Epithelial cell of umbilical artery (primary cell): ENCODE measurements around the gene CPPED1. TPM values are rescaled to one million over a fixed set of nuclear protein-coding genes. Genes with fewer than 3 reads are reported as not detected.

Experiments used
- total RNA-seq: library from RNA; depleted of rRNA; stranded (reverse); fragments of >200 nt; gene quantifications from 2 replicates; pipeline ENCODE4 v1.2.3, GENCODE V29; 2014

The CPPED1 gene, protein sequence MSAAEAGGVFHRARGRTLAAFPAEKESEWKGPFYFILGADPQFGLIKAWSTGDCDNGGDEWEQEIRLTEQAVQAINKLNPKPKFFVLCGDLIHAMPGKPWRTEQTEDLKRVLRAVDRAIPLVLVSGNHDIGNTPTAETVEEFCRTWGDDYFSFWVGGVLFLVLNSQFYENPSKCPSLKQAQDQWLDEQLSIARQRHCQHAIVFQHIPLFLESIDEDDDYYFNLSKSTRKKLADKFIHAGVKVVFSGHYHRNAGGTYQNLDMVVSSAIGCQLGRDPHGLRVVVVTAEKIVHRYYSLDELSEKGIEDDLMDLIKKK
- 25.5 and 31.8 TPM in 2 replicates for total RNA-seq

DNA sequence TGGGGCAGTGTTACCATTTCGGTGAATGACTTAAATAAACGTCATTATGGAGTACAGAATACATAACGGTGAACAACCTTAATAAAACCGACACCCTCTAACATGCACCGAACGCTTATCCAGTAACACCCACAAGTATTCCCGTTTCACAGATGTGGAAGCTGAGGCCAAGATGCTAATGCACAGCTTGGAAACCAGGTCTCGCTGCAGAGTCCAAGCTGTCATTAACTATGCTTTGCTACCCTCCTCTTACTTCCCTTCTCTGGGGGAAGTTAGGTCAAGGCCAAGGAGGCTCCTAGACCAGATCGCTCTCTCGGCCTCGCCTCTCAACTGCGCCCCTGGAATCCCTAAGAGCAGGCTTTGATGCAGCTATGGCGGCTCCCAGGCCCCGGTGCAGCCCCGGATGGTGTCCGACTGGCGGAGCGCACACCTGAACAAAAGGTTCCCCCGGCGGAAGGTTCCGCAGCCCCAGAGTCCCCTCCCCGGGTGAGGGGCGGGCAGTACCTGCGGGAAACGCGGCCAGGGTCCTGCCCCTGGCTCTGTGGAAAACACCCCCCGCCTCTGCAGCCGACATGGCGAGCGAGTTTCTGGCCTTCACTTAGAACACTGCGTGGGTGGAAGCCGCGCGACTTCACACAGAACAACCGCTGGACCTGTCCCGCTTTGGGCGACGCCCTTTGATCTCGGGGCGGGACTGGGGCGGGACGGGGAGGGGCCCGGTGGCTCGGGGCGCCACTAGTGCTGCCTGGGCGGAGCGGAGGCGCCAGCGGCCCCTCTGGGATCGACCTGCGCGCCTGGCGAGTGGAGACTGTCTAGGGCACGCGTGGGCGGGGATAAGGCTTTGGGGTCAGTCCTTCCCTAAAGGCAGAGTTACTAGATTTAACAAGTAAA is at the start of gene CPPED1:
Gene CPPED1, minus strand, starts transcription at position 685 of the 891 bp plus-strand sequence. Its CDS starts 111 bp downstream, at position 574.

Other genes with a start within 250 kb of the CPPED1 start
- gene SHISA9, start 97.7 kb upstream of the CPPED1 start, total RNA-seq = not detected in 2 replicates